Osteocyte (in vitro differentiated cells): ENCODE results near the gene MORN4. TPM values are rescaled to one million over a fixed set of nuclear protein-coding genes. Genes with fewer than 3 reads are reported as not detected.

Experiments
- DNase-seq: peaks from one replicate; pipeline ENCODE4 v3.0.0; 2021; ENCODE audit warnings: mixed read lengths; ENCODE audit not compliant: unreplicated experiment; ENCODE audit errors: extremely low spot score
- H3K27ac Mint-ChIP-seq: one replicate; pipeline ENCODE4 v1.8.0; 2021; ENCODE audit warnings: mild to moderate bottlenecking, mixed read lengths; ENCODE audit not compliant: unreplicated experiment
- H3K27me3 Mint-ChIP-seq: one replicate; pipeline ENCODE4 v1.8.0; 2021; ENCODE audit warnings: mixed read lengths; ENCODE audit not compliant: unreplicated experiment
- H3K36me3 Mint-ChIP-seq: one replicate; pipeline ENCODE4 v1.8.0; 2021; ENCODE audit warnings: mixed read lengths; ENCODE audit not compliant: unreplicated experiment
- H3K4me1 Mint-ChIP-seq: one replicate; pipeline ENCODE4 v1.8.0; 2021; ENCODE audit warnings: mixed read lengths; ENCODE audit not compliant: unreplicated experiment
- H3K4me3 Mint-ChIP-seq: one replicate; pipeline ENCODE4 v1.8.0; 2021; ENCODE audit warnings: mild to moderate bottlenecking, moderate library complexity, mixed read lengths; ENCODE audit not compliant: unreplicated experiment
- H3K9me3 Mint-ChIP-seq: one replicate; pipeline ENCODE4 v1.8.0; 2021; ENCODE audit warnings: mixed read lengths; ENCODE audit not compliant: unreplicated experiment
- total RNA-seq: library from RNA; stranded (reverse); gene quantifications from 2 replicates; pipeline ENCODE4 v1.2.1, GENCODE V29; 2021
- TF ChIP-seq, protein P1 (sequence below): fragments of 200-600 bp; sonication (generic); IDR thresholded peaks from 2 replicates; pipeline ENCODE4 v1.5.0; 2021; ENCODE audit warnings: antibody characterized with exemption, mild to moderate bottlenecking, moderate library complexity

Gene MORN4
- total RNA-seq, 1 donor from 2014 or later: 13.3 TPM

DNA sequence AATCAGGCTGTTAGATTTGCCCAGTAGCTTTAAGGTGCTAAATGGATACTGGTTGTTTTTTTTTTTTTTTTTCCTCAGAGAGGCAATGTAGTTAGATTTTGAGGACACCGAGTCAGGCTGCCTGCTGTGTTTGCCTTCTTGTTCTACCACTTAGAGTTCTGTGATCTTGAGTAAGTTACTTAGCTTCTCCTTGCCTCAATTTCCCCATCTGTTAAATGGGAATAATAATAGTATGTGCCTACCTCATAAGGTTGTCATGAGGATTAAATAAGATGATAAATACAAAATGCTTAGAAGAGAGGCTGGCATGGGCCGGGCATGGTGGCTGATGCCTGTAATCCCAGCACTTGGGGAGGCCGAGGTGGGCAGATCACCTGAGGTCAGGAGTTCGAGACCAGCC is 14.6 kb downstream of the MORN4 start:
- H3K9me3 Mint-ChIP-seq: no peaks in the 10 kb centered on the region

DNA sequence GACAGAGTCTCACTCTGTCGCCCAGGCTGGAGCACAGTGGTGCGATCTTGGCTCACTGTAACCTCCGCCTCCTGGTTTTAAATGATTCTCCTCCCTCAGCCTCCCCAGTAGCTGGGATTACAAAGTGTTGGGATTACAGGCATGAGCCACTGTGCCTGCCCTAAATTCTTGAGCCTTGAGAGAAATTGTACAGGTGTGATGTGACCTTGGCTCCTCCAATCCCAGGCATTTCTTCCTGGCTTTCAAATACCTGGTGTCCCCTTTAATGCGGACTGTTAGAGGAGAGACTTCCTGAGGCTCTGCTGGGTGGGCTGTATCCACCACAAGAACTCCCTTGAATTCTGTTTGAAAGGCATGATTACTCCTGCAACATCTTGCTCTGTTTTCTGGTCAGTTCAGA is 15.0 kb downstream of the MORN4 start:
- Mint-ChIP-seq H3K4me3 (no peak overlapping the region), H3K36me3 (peaks cover 13% of the 10 kb centered on the region), H3K9me3 (no peaks in the 10 kb centered on the region), H3K4me1 (no peaks in the 10 kb centered on the region), H3K27me3 (no peaks in the 10 kb centered on the region), H3K27ac (no peak overlapping the region)
- no peak for DNase-seq
- TF ChIP-seq, protein P1, sequence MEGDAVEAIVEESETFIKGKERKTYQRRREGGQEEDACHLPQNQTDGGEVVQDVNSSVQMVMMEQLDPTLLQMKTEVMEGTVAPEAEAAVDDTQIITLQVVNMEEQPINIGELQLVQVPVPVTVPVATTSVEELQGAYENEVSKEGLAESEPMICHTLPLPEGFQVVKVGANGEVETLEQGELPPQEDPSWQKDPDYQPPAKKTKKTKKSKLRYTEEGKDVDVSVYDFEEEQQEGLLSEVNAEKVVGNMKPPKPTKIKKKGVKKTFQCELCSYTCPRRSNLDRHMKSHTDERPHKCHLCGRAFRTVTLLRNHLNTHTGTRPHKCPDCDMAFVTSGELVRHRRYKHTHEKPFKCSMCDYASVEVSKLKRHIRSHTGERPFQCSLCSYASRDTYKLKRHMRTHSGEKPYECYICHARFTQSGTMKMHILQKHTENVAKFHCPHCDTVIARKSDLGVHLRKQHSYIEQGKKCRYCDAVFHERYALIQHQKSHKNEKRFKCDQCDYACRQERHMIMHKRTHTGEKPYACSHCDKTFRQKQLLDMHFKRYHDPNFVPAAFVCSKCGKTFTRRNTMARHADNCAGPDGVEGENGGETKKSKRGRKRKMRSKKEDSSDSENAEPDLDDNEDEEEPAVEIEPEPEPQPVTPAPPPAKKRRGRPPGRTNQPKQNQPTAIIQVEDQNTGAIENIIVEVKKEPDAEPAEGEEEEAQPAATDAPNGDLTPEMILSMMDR: no peak

More for the DNA sequence above, 14.6 kb downstream of the MORN4 start:
- no peak overlapping the region for H3K4me3 Mint-ChIP-seq
- H3K36me3 Mint-ChIP-seq: peaks cover 13% of the 10 kb centered on the region
- H3K27me3 Mint-ChIP-seq: no peaks in the 10 kb centered on the region
- no peaks in the 10 kb centered on the region for H3K4me1 Mint-ChIP-seq
- DNase-seq: no peak
- TF ChIP-seq, protein P1: no peak
- H3K27ac Mint-ChIP-seq: no peak overlapping the region

DNA sequence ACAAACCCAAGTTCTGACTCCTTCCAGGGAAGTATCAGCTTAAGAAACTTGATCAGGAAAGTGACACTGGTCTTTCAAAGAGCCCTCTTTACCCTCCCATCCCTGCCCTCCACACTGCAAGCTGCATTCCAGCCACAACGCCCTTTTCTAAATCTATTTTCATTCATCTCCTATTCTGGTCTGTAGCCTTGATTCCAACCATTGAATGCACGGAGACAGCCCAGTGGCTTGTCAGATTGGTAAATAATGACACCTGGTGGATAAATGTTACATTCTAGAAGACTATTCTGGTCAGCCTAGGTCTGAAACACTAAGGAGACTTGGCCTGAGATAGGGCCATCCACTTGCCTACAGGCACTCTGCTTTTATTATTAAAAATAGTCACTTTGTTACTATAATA is 20.9 kb downstream of the MORN4 start:
- Mint-ChIP-seq H3K27ac (no peak overlapping the region), H3K4me1 (peaks cover 14% of the 10 kb centered on the region), H3K4me3 (no peak overlapping the region), H3K27me3 (no peaks in the 10 kb centered on the region), H3K36me3 (peaks cover 13% of the 10 kb centered on the region), H3K9me3 (no peaks in the 10 kb centered on the region)
- DNase-seq: no peak
- TF ChIP-seq, protein P1: peak; percentile 63

DNA sequence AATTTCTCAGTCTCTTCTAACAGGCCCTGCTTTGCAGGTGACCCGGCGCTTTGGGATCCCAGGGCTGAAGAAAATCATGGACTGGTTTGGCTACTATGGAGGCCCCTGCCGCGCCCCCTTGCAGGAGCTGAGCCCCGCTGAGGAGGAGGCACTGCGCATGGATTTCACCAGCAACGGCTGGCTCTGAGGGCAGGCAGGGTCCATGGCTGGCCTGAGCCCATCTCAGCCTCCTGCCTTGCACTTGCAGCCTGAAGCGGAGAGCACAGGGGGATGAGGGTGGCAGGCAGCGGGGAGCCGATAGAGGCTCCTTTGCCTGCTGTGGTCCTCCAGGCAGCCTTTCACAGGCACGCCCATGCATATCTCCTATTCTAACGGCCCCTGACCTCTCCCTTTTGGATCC is 21.8 kb downstream of the MORN4 start:
- Mint-ChIP-seq H3K4me3 (no peak overlapping the region), H3K27ac (no peak overlapping the region), H3K27me3 (no peaks in the 10 kb centered on the region), H3K36me3 (peaks cover 5% of the 10 kb centered on the region), H3K9me3 (no peaks in the 10 kb centered on the region), H3K4me1 (peaks cover 14% of the 10 kb centered on the region)
- no peak for DNase-seq
- TF ChIP-seq, protein P1: no peak

DNA sequence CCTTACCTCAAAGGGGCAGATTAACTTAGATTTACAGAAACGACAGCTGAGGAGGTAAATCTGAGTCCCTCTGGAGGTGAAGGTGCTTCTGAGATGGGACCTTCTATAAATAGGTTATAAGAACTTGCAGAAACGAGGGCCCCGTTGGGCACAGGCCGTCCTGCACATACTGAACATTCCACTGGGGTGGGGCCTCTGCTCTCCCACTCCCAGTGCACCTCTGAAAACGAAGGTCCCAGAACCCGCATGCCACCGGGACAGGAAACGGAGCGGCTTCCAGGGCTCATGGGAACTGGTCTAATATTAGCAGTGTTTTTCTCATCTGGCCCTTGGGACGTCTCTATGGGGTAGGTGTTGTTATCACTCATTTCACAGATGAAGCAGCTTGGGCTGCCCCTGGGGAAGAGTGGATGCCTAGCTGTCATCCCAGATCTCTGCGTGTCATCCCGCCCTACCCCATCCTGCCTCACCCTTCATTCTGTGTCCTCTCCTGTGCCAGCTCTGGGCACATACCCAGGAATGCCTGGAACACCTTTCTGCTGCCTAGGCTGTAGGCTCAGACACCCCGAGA is 24.2 kb downstream of the MORN4 start:
- no peaks in the 10 kb centered on the region for H3K27me3 Mint-ChIP-seq
- no peak overlapping the region for H3K27ac Mint-ChIP-seq
- DNase-seq: no peak
- TF ChIP-seq, protein P1: no peak
- no peaks in the 10 kb centered on the region for H3K36me3 Mint-ChIP-seq
- no peak overlapping the region for H3K4me3 Mint-ChIP-seq
- H3K4me1 Mint-ChIP-seq: peaks cover 14% of the 10 kb centered on the region
- H3K9me3 Mint-ChIP-seq: no peaks in the 10 kb centered on the region
